H1 (cell line): ENCODE results near the gene PRSS48.

Experiments used
- EZH2 ChIP-seq: fragments of 200-600 bp; sonication (generic); IDR thresholded peaks from 2 replicates; pipeline ENCODE4 v1.7.1; 2012; ENCODE audit warnings: low read depth, mild to moderate bottlenecking, moderate library complexity, low read length, inconsistent platforms; ENCODE audit not compliant: severe bottlenecking
- POLR2AphosphoS5 ChIP-seq: IDR thresholded peaks from 2 replicates; pipeline ENCODE4 v1.6.1; 2011; ENCODE audit warnings: low read depth, low read length
- SIN3A ChIP-seq, 2 experiments: IDR thresholded peaks in 1 of 2; conservative IDR thresholded peaks in 1 of 2; 2 replicates each; pipeline ENCODE4 v1.6.1; 2011 to 2012; ENCODE audit warnings: low read length in 2 of 2, improper control_type of control experiment in 1 of 2, low read depth in 1 of 2, mild to moderate bottlenecking in 1 of 2

DNA sequence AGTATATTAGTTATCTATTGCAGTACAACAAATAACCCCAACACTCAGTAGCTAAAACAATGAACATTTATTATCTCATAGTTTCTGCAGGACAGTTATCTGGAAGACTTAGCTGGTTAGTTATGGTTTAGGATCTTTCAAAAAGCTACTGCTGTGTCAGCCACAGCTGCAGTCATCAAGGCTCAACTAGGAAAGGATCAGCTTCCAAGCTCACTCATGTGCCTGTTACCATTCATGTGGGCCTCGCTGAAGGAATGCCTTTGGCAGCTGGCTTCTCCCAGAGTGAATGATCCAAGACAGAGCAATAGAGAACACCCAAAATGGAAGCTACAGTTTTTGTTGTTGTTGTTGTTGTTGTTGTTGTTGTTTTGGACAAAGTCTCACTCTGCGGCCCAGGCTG is 13.5 kb upstream of the PRSS48 start:
- no peak for TF ChIP-seq SIN3A (conservative IDR thresholded peaks at IDR 0.05 in 1 of 2, IDR thresholded peaks at IDR 0.05 in 1 of 2; ENCODE audit: low read depth in 1 of 2, low read length in 2 of 2)
- TF ChIP-seq EZH2 = no peak
- no peak for TF ChIP-seq POLR2AphosphoS5
